Chondrocyte (in vitro differentiated cells): ENCODE data around the gene FOXP1. TPM values are rescaled to one million over a fixed set of nuclear protein-coding genes. Genes with fewer than 3 reads are reported as not detected.
A peak's percentile ranks its signal among the peaks of the same experiment; 100 is the strongest.

ENCODE experiments used
- DNase-seq: peaks from one replicate; pipeline ENCODE4 v3.0.0; 2021; ENCODE audit warnings: mixed read lengths, low spot score
- H3K27ac Mint-ChIP-seq: one replicate; pipeline ENCODE4 v1.8.0; 2021; ENCODE audit warnings: mild to moderate bottlenecking, moderate library complexity, mixed read lengths; ENCODE audit not compliant: unreplicated experiment
- H3K27me3 Mint-ChIP-seq: 2 replicates; pipeline ENCODE4 v1.8.0; 2021; ENCODE audit warnings: low read depth, mixed read lengths
- H3K36me3 Mint-ChIP-seq: 2 replicates; pipeline ENCODE4 v1.8.0; 2021; ENCODE audit warnings: low read depth, mixed read lengths
- H3K4me1 Mint-ChIP-seq: 2 replicates; pipeline ENCODE4 v1.8.0; 2021; ENCODE audit warnings: low read depth, mild to moderate bottlenecking, mixed read lengths
- H3K4me3 Mint-ChIP-seq: one replicate; pipeline ENCODE4 v1.8.0; 2021; ENCODE audit warnings: mild to moderate bottlenecking, moderate library complexity, mixed read lengths; ENCODE audit not compliant: unreplicated experiment
- H3K9me3 Mint-ChIP-seq: 2 replicates; pipeline ENCODE4 v1.8.0; 2021; ENCODE audit warnings: low read depth, mixed read lengths
- CTCF ChIP-seq: fragments of 200-600 bp; sonication (generic); IDR thresholded peaks from 2 replicates; pipeline ENCODE4 v1.5.0; 2021; ENCODE audit warnings: antibody characterized with exemption, mild to moderate bottlenecking, moderate library complexity
- total RNA-seq: library from RNA; stranded (reverse); gene quantifications from 3 replicates; pipeline ENCODE4 v1.2.1, GENCODE V29; 2021

The FOXP1 gene
- total RNA-seq, 1 donor from 2014 or later, result 206 TPM

DNA sequence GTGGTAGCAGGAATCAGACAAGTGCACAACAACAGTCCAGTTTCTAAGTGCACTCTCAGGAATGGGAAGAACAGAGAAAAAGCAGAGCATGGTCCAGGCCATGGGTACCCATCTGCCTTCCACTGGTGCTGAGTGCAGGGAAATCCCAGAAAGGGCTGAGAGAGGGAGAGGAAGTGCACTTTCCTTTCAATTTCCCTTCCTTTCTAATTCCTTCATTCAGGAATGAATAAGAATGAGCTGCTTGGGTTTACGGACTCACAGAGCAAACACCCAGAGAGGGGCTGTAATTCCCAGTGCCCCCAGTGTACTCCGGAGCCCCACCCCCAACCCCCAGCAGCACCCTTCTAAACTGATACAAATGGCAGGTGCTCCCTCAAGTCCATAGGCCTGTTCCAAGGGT is 300.6 kb downstream of the FOXP1 start:
- Mint-ChIP-seq H3K4me1 (peaks cover 14% of the 10 kb centered on the region), H3K27ac (no peak overlapping the region), H3K27me3 (no peaks in the 10 kb centered on the region), H3K9me3 (no peaks in the 10 kb centered on the region), H3K36me3 (peaks cover 3% of the 10 kb centered on the region), H3K4me3 (no peak overlapping the region)
- DNase-seq, result no peak
- no peak for TF ChIP-seq CTCF

- no peak for DNase-seq
- Mint-ChIP-seq H3K36me3 (peaks cover 2% of the 10 kb centered on the region), H3K9me3 (no peaks in the 10 kb centered on the region), H3K4me1 (peaks cover 21% of the 10 kb centered on the region), H3K27ac (no peak overlapping the region), H3K4me3 (no peak overlapping the region), H3K27me3 (no peaks in the 10 kb centered on the region)
- TF ChIP-seq CTCF, result no peak
Observed at GRCh38 chr3:71281280-71281679, 302.2 kb downstream of the FOXP1 start.

GRCh38 chr3:71277341-71277740 is 306.2 kb downstream of the FOXP1 start:
- Mint-ChIP-seq H3K27ac (peak overlapping the region; percentile 59), H3K36me3 (peaks cover 2% of the 10 kb centered on the region), H3K9me3 (no peaks in the 10 kb centered on the region), H3K4me3 (no peak overlapping the region), H3K27me3 (no peaks in the 10 kb centered on the region), H3K4me1 (peaks cover 9% of the 10 kb centered on the region)
- no peak for DNase-seq
- no peak for TF ChIP-seq CTCF

DNA sequence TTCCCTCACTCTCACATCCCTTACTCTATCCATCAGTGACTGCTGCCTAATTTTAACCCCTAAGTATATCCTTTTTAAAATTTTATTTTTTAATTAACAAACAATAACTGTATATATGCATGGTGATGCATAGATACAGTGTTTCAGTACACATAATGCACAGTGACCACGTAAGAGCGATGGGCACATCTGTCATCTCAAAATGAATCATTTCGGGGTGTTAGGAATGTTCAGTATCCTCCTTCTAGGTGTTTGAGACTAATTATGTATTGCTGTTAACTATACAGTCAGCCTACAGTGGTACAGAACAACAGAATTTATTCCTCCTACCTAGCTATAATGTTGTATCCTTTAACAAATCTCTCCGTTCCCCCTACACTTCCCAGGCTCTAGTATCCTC is 307.0 kb downstream of the FOXP1 start:
- Mint-ChIP-seq H3K27me3 (no peaks in the 10 kb centered on the region), H3K36me3 (peaks cover 2% of the 10 kb centered on the region), H3K4me1 (peaks cover 11% of the 10 kb centered on the region), H3K4me3 (no peak overlapping the region), H3K27ac (no peak overlapping the region), H3K9me3 (no peaks in the 10 kb centered on the region)
- no peak for DNase-seq
- TF ChIP-seq CTCF, result no peak

GRCh38 chr3:71273453-71273852 is 310.1 kb downstream of the FOXP1 start:
- H3K36me3 Mint-ChIP-seq, result no peaks in the 10 kb centered on the region
- TF ChIP-seq CTCF, result no peak
- no peak overlapping the region for H3K4me3 Mint-ChIP-seq
- H3K4me1 Mint-ChIP-seq, result peaks cover 16% of the 10 kb centered on the region
- H3K27ac Mint-ChIP-seq, result no peak overlapping the region
- no peaks in the 10 kb centered on the region for H3K9me3 Mint-ChIP-seq
- no peaks in the 10 kb centered on the region for H3K27me3 Mint-ChIP-seq
- no peak for DNase-seq
